ENCODE data around the gene ADNP. TPM values are rescaled to one million over a fixed set of nuclear protein-coding genes. Genes with fewer than 3 reads are reported as not detected.

The ADNP gene
- total RNA-seq, 1 experiment from 2014 or later = 27.5 TPM

DNA sequence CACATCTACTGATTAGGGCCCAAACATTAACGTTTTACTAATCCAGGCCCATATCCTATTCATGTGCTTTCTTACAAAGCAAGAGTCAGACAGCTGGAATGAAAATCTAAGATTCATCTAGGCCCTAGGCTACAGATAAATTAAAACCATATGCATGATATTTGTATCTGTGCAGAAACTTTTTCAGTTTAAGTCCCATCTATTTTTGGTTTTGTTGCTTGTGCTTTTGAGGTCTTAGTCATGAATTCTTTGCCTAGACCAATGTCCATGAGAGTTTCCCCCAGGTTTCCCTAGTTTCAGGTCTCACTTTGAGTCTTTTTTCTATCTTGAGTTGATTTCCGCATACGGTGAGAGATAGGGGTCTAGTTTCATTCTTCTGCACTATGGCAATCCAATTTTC is 20.2 kb downstream of the ADNP start:
- Histone ChIP-seq H3K4me1 (ENCODE audit: insufficient read depth, low read length) (peaks cover 25% of the 10 kb centered on the region), H3F3A (ENCODE audit: low read length, unreplicated experiment) (peaks cover 6% of the 10 kb centered on the region), H3K9me2 (replicated peaks; ENCODE audit: low read length) (no peaks in the 10 kb centered on the region), H3K4me3 (ENCODE audit: low read length) (no peak overlapping the region), H4K20me1 (ENCODE audit: low read length) (peaks cover 74% of the 10 kb centered on the region), H2AFZ (ENCODE audit: low read length) (no peak overlapping the region), H3K27ac (ENCODE audit: low read length) (no peak overlapping the region), H3K36me3 (ENCODE audit: low read depth, low read length) (peaks cover 18% of the 10 kb centered on the region), H3K9ac (ENCODE audit: low read length) (no peak overlapping the region), H3K79me2 (ENCODE audit: low read length) (peaks cover 98% of the 10 kb centered on the region), H3K4me2 (ENCODE audit: low read length) (no peak overlapping the region), H3K27me3 (ENCODE audit: low read length) (no peaks in the 10 kb centered on the region), H3K9me3 (ENCODE audit: low read length) (no peaks in the 10 kb centered on the region)
- TF ChIP-seq EZH2phosphoT487 (IDR thresholded peaks at IDR 0.05; ENCODE audit: borderline replicate concordance, low read length) (no peak), EZH2 (IDR thresholded peaks at IDR 0.05; ENCODE audit: low read length, unreplicated experiment) (no peak)
- no TSS peak for BruUV-seq (replicated peaks)
- CTCF ChIA-PET = no interaction called here
- POLR2A ChIA-PET (ENCODE audit: unreplicated experiment) = interaction anchor here (0.6 kb wide), 1 partner anchor 15 kb away, joined by 10 read pairs; no protein-coding TSS in a partner anchor
- no peak for DNase-seq
- intact Hi-C loops (cut with micrococcal nuclease) = no loop called here
- ATAC-seq = no peak

GRCh38 chr20:50909413-50909812 is 21.8 kb downstream of the ADNP start:
- no TSS peak for BruUV-seq (replicated peaks)
- peaks cover 71% of the 10 kb centered on the region for H4K20me1 ChIP-seq (ENCODE audit: low read length)
- peaks cover 14% of the 10 kb centered on the region for H3K36me3 ChIP-seq (ENCODE audit: low read depth, low read length)
- H3K9me3 ChIP-seq (ENCODE audit: low read length) = no peaks in the 10 kb centered on the region
- H3K4me2 ChIP-seq (ENCODE audit: low read length) = no peak overlapping the region
- H3F3A ChIP-seq (ENCODE audit: low read length, unreplicated experiment) = peaks cover 1% of the 10 kb centered on the region
- intact Hi-C loops (cut with micrococcal nuclease) = no loop called here
- CTCF ChIA-PET = interaction anchor here (0.6 kb wide), 1 partner anchor 115 kb away, joined by 6 read pairs; no protein-coding TSS in a partner anchor
- H3K9ac ChIP-seq (ENCODE audit: low read length) = no peak overlapping the region
- no peak overlapping the region for H3K27ac ChIP-seq (ENCODE audit: low read length)
- POLR2A ChIA-PET (ENCODE audit: unreplicated experiment) = no interaction called here
- H3K79me2 ChIP-seq (ENCODE audit: low read length) = peaks cover 98% of the 10 kb centered on the region
- ATAC-seq = no peak
- H3K27me3 ChIP-seq (ENCODE audit: low read length) = no peaks in the 10 kb centered on the region
- H3K4me1 ChIP-seq (ENCODE audit: insufficient read depth, low read length) = peaks cover 11% of the 10 kb centered on the region
- TF ChIP-seq, protein P1, sequence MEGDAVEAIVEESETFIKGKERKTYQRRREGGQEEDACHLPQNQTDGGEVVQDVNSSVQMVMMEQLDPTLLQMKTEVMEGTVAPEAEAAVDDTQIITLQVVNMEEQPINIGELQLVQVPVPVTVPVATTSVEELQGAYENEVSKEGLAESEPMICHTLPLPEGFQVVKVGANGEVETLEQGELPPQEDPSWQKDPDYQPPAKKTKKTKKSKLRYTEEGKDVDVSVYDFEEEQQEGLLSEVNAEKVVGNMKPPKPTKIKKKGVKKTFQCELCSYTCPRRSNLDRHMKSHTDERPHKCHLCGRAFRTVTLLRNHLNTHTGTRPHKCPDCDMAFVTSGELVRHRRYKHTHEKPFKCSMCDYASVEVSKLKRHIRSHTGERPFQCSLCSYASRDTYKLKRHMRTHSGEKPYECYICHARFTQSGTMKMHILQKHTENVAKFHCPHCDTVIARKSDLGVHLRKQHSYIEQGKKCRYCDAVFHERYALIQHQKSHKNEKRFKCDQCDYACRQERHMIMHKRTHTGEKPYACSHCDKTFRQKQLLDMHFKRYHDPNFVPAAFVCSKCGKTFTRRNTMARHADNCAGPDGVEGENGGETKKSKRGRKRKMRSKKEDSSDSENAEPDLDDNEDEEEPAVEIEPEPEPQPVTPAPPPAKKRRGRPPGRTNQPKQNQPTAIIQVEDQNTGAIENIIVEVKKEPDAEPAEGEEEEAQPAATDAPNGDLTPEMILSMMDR (conservative IDR thresholded peaks at IDR 0.05; ENCODE audit: low read depth, low read length) = no peak
- TF ChIP-seq EZH2phosphoT487 (IDR thresholded peaks at IDR 0.05; ENCODE audit: borderline replicate concordance, low read length) (no peak), EZH2 (IDR thresholded peaks at IDR 0.05; ENCODE audit: low read length, unreplicated experiment) (no peak)
- DNase-seq = no peak
- no peak overlapping the region for H2AFZ ChIP-seq (ENCODE audit: low read length)
- no peak overlapping the region for H3K4me3 ChIP-seq (ENCODE audit: low read length)
- H3K9me2 ChIP-seq (replicated peaks; ENCODE audit: low read length) = no peaks in the 10 kb centered on the region

DNA sequence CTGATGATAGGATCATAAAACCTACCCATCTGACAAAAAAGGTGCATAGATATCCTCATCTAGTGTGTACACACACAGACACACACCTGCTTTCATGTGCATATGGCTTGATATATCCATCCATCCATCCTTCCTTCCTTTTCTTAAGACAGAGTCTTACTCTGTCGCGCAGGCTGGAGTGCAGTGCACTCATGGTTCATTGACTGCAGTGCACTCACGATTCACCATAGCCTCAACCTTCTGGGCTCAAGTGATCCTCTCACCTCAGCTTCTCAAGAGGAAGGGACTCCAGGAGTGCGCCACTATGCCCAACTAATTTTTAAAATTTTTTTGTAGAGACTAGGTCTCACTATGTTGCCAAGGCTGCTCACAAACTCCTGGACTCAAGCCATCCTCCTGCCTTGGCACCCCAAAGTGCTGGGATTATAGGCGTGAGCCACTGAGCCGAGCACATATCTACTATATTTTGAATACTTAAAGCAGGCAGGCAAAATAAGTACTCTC is 27.1 kb downstream of the ADNP start:
- H3K4me3 ChIP-seq (ENCODE audit: low read length) = no peak overlapping the region
- H3K79me2 ChIP-seq (ENCODE audit: low read length) = peaks cover 85% of the 10 kb centered on the region
- H3F3A ChIP-seq (ENCODE audit: low read length, unreplicated experiment) = no peaks in the 10 kb centered on the region
- H3K9me3 ChIP-seq (ENCODE audit: low read length) = no peaks in the 10 kb centered on the region
- no peaks in the 10 kb centered on the region for H3K27me3 ChIP-seq (ENCODE audit: low read length)
- H3K4me1 ChIP-seq (ENCODE audit: insufficient read depth, low read length) = no peaks in the 10 kb centered on the region
- DNase-seq (no peak), ATAC-seq (no peak)
- ChIA-PET POLR2A (ENCODE audit: unreplicated experiment) (no interaction called here), CTCF (no interaction called here)
- H3K9me2 ChIP-seq (replicated peaks; ENCODE audit: low read length) = no peaks in the 10 kb centered on the region
- H3K9ac ChIP-seq (ENCODE audit: low read length) = no peak overlapping the region
- TF ChIP-seq, protein P1 (conservative IDR thresholded peaks at IDR 0.05; ENCODE audit: low read depth, low read length) = no peak
- no peak for TF ChIP-seq EZH2phosphoT487 (IDR thresholded peaks at IDR 0.05; ENCODE audit: borderline replicate concordance, low read length)
- no peak for TF ChIP-seq EZH2 (IDR thresholded peaks at IDR 0.05; ENCODE audit: low read length, unreplicated experiment)
- H3K36me3 ChIP-seq (ENCODE audit: low read depth, low read length) = peaks cover 48% of the 10 kb centered on the region
- H4K20me1 ChIP-seq (ENCODE audit: low read length) = peaks cover 59% of the 10 kb centered on the region
- H2AFZ ChIP-seq (ENCODE audit: low read length) = no peak overlapping the region
- H3K27ac ChIP-seq (ENCODE audit: low read length) = no peak overlapping the region
- intact Hi-C loops (cut with micrococcal nuclease) = no loop called here
- BruUV-seq (replicated peaks) = no TSS peak
- H3K4me2 ChIP-seq (ENCODE audit: low read length) = no peak overlapping the region
